ENCODE data around the gene SRSF8. TPM values are rescaled to one million over a fixed set of nuclear protein-coding genes. Genes with fewer than 3 reads are reported as not detected.

SRSF8 gene
- total RNA-seq, 2 donors from 2014 or later, result 22.7 to 23.9 TPM

DNA sequence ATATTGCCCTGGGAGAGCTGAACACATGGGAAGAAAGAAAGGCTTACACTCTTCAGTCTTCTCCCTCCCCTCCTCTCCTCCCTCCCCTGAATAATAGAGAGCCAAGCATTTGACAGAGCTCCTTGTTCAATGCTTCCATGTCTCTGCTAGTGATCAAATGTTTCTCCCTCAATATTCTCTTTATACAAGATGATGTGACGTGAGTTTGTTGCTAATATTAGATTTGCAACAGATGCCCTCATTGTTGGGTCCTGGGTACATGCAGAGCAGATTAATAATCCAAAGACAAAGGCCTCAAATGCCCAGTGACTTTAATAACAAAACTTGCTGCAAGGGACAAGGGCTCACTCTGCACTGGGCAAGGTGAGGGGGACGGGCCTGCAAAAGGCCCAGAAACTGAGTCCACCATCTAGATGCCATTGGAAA is 15.9 kb downstream of the SRSF8 start:
- 76 to 95% methylated on average over 2 of the region's 2 CpGs for WGBS, 2 donors
- intact Hi-C loops (cut with DNase I), result no loop called here
- H3K4me1 ChIP-seq, result no peaks in the 10 kb centered on the region
- H3K4me3 ChIP-seq, result no peak overlapping the region
- H3K27me3 ChIP-seq, result no peaks in the 10 kb centered on the region
- no peak for DNase-seq
- ATAC-seq, result no peak
- no peaks in the 10 kb centered on the region for H3K36me3 ChIP-seq (replicated peaks in 1 of 2; ENCODE audit: insufficient read depth in 1 of 2, low read depth in 2 of 2)
- no peak overlapping the region for H3K27ac ChIP-seq
- H3K9me3 ChIP-seq, result no peaks in the 10 kb centered on the region
- TF ChIP-seq, protein P1, sequence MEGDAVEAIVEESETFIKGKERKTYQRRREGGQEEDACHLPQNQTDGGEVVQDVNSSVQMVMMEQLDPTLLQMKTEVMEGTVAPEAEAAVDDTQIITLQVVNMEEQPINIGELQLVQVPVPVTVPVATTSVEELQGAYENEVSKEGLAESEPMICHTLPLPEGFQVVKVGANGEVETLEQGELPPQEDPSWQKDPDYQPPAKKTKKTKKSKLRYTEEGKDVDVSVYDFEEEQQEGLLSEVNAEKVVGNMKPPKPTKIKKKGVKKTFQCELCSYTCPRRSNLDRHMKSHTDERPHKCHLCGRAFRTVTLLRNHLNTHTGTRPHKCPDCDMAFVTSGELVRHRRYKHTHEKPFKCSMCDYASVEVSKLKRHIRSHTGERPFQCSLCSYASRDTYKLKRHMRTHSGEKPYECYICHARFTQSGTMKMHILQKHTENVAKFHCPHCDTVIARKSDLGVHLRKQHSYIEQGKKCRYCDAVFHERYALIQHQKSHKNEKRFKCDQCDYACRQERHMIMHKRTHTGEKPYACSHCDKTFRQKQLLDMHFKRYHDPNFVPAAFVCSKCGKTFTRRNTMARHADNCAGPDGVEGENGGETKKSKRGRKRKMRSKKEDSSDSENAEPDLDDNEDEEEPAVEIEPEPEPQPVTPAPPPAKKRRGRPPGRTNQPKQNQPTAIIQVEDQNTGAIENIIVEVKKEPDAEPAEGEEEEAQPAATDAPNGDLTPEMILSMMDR (IDR thresholded peaks at IDR 0.05), result no peak
- no peak for TF ChIP-seq POLR2A (IDR thresholded peaks at IDR 0.05)

DNA sequence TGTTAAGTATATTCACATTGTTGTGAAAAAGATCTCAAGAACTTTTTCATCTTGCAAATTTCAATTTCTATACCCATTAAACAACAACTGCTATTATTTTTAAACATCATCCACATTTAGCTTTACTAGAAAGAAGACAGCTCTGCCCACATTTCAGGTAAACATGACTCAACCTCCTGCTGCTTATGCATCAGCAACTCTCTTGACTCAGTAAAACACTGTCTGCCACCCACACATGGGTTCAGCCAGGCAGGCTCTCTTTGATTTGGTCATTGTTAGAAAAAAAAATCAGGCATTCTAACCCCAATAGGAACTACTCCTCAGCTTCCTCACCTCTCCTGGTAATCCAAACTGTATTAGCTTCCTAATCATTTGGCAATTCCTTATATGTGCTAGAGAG is 17.8 kb downstream of the SRSF8 start:
- no peaks in the 10 kb centered on the region for H3K27me3 ChIP-seq
- no peak for TF ChIP-seq POLR2A (IDR thresholded peaks at IDR 0.05)
- TF ChIP-seq, protein P1 (IDR thresholded peaks at IDR 0.05), result no peak
- no peaks in the 10 kb centered on the region for H3K36me3 ChIP-seq (replicated peaks in 1 of 2; ENCODE audit: insufficient read depth in 1 of 2, low read depth in 2 of 2)
- no peaks in the 10 kb centered on the region for H3K9me3 ChIP-seq
- H3K4me3 ChIP-seq, result no peak overlapping the region
- DNase-seq (no peak), ATAC-seq (no peak)
- no peaks in the 10 kb centered on the region for H3K4me1 ChIP-seq
- intact Hi-C loops (cut with DNase I), result no loop called here
- no peak overlapping the region for H3K27ac ChIP-seq

DNA sequence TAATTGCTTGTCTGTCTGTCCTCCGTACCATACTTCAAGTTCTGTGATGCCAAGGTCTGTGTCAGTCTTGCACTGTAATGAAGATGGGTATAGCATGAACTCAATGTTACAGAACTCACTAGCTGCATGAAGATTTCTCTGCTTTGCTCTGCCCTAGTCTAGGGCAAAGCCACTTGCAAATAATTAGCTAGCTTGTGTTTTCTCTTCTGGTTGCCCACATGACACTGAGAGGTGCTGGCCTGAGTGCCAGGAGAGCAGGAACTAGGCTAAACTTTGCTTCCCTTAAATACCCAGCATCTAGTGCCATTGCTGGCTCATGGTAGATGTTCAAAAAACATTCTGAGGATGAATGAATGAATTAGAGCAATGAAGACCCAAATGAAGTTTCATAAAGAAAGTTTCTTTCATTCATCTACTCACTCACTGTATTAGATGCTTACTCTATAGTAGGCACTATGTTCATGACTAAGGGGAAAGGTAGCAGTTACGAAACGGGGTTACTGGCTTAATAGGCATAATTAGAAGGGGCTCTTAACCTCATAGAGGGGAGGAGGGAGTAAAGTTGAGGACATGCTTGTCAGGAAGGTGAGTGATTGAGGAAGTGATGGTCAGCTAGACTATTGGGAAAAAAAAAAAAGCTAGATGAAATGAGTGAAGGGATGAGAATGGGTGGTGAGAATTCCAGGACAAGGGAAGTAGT is 18.5 kb downstream of the SRSF8 start:
- no peak for TF ChIP-seq POLR2A (IDR thresholded peaks at IDR 0.05)
- TF ChIP-seq, protein P1 (IDR thresholded peaks at IDR 0.05), result no peak
- Histone ChIP-seq H3K4me1 (peaks cover 1% of the 10 kb centered on the region), H3K27ac (no peak overlapping the region), H3K9me3 (no peaks in the 10 kb centered on the region), H3K36me3 (replicated peaks in 1 of 2; ENCODE audit: insufficient read depth in 1 of 2, low read depth in 2 of 2) (no peaks in the 10 kb centered on the region), H3K27me3 (no peaks in the 10 kb centered on the region), H3K4me3 (no peak overlapping the region)
- DNase-seq (no peak), ATAC-seq (no peak)
- 69 to 78% methylated on average over 3 of the region's 3 CpGs for WGBS, 2 donors
- intact Hi-C loops (cut with DNase I), result no loop called here

DNA sequence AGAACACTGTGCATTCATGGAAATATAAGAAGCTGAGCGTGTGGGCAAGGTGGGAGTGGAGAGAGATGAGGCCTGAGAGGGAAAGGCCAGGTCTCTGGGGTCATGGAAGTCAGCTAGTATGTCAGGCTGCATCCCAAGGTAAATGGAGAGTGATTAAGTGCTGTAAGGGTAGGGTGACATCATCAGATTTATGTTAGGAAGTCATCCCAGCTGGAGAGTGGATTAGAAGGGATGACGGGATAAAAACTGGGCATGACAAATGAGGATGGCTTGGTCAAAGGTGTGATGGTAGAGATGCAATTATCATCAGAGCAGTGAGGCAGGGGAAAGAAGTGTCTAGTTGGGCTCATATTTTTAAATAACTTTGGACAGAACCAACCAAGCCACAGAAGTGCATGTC is 19.4 kb downstream of the SRSF8 start:
- Histone ChIP-seq H3K27me3 (no peaks in the 10 kb centered on the region), H3K36me3 (replicated peaks in 1 of 2; ENCODE audit: insufficient read depth in 1 of 2, low read depth in 2 of 2) (no peaks in the 10 kb centered on the region), H3K4me1 (peaks cover 10% of the 10 kb centered on the region), H3K4me3 (no peak overlapping the region), H3K27ac (no peak overlapping the region), H3K9me3 (no peaks in the 10 kb centered on the region)
- WGBS, 2 donors, result 68 to 75% methylated on average over 2 of the region's 2 CpGs
- intact Hi-C loops (cut with DNase I), result no loop called here
- TF ChIP-seq POLR2A (IDR thresholded peaks at IDR 0.05), result no peak
- TF ChIP-seq, protein P1 (IDR thresholded peaks at IDR 0.05), result no peak
- ATAC-seq (no peak), DNase-seq (no peak)

Data from body of pancreas (tissue), 4 donors.